Stimulated activated CD4-positive, alpha-beta T cell treated with anti-CD3 and anti-CD28 coated beads, Interleukin-1b, Interleukin-23, amount 100 ng/mL, for 48 hours (primary cell): ENCODE data around the gene ALAS1.
A peak's percentile ranks its signal among the peaks of the same experiment; 100 is the strongest.
"Not testable (repeated sequence)": the region's sequence is repeated elsewhere in the genome, so short reads cannot be mapped to it uniquely, and the experiment has no call there.

Experiments used
- DNase-seq: peaks from one replicate; pipeline ENCODE4 v3.0.0-alpha.2; 2020

Gene ALAS1

DNA sequence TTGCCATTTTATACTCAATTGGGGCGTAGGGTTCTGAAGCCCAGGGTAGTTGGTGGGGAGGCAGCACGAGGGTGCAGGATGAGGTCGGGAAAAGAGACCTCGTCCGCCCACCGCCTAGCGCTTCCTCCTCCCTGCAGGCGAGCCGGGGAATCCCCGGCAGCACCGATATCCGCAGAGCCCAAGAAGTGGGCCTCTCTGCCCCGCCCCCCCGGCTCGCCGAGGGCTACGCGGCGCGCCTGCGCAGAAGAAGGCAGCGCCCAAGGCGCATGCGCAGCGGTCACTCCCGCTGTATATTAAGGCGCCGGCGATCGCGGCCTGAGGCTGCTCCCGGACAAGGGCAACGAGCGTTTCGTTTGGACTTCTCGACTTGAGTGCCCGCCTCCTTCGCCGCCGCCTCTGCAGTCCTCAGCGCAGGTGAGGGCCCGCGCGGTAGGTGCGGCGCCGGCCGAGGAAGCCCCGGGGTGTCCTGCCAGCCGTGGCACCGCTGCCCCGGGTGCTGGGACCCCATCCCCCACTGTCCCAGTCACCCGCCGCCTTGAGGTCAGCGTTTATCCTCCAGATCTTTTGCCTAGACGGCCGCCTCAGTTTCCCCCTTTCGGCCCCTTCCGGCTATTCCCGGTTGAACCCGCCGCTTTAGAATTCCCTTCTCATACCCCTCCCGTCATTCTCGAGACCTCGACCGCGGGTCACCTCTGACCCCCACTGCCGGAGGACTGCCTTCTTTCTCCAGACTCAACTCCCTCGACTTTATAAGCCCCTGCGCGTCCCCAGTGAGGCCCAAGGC is at the start of gene ALAS1:
TSS of gene ALAS1 (plus strand) at position 319 of the 784 bp plus-strand sequence. CDS start 1,082 bp downstream, outside the sequence.
- peak; percentile 91 for DNase-seq

DNA sequence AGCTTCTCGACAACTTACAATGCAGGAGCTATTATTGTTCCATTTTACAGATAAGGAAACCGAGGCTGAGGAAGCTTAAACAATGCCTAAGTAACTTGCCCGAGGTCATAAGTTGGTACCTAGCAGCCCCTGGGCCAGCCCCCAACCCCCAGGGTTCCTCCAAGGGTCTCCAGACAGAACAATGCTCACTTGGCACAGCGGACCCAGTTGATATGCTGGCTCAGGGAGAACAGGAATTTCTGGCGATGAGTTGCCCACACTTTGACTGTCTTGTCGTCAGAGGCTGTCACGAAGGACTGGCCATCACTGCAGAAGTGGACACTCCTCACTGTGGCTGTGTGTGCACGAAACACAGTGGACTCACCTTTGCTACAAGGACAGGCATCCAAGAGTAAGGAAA is 48.9 kb upstream of the ALAS1 start:
- DNase-seq, result no peak

DNA sequence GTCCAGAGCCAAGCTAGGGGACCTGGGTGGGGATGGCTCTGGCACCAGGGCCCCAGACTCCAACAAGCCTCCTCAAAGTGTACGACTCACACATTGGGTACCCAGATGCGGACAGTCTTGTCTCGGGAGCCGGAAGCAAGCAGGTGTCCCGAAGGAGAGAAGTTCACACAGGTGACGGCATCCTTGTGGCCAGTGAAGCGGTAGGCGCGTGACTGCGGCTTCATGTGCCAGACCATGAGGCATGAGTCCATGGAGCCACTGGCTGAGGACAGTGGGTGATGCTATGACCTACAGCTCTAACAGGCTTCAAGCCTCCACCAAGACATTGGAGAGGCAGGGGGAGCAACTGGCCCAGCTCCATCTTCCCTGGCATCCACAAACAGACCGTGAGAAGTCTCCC is 48.2 kb upstream of the ALAS1 start:
- no peak for DNase-seq

DNA sequence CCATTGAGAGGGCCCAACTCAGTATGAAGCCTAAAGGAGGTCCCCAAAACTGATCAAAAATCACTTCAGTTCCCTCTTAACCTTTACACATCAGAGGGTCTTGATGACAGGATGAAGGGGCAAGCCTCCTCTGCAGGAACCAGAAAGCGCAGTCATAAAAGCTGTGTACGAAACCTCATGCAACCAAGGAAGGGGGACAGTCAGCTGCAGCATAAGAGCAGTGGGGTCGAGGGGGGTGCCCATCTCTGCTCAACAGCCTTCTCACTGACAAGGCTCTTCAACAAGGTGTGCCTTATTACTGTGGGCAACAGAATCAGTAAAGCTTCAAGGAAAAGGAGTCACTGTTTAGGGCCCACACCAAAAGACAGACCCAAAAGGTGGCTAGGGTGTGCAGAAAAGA is 47.6 kb upstream of the ALAS1 start:
- no peak for DNase-seq

DNA sequence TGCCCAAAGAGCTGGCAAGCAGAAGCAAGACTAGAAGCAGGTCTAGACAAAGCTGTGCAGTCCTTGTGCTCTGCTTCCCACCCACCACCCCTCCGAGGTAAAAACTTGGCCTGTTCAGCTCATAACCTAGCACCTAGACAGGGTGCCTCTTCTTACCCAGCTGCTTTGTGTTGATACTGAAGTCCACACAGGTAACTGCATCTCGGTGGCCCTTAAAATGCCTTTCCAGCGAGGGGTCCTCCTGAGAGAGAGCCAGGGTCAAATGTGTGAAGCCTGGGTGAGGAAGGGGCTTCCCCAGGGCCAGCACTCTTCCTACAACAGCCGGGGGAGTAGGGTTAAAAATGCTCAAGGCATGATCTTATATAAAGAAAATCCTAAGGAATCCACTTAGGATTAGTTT is 47.1 kb upstream of the ALAS1 start:
- DNase-seq, result no peak

DNA sequence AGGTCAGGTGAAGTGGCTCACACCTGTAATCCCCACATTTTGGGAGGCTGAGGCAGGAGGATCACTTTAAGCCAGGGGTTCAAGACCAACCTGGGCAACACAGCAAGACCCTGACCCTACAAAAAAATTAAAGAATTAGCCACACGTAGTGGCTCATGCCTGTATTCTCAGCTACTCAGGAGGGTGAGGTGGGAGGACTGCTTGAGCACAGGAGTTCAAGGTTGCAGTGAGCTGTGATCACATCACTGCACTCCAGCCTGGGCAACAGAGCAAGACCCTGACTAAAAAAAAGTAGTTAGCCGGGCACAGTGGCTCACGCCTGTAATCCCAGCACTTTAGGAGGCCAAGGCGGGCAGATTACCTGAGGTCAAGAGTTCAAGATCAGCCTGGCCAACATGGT is 46.0 kb upstream of the ALAS1 start:
- not testable (repeated sequence) for DNase-seq

DNA sequence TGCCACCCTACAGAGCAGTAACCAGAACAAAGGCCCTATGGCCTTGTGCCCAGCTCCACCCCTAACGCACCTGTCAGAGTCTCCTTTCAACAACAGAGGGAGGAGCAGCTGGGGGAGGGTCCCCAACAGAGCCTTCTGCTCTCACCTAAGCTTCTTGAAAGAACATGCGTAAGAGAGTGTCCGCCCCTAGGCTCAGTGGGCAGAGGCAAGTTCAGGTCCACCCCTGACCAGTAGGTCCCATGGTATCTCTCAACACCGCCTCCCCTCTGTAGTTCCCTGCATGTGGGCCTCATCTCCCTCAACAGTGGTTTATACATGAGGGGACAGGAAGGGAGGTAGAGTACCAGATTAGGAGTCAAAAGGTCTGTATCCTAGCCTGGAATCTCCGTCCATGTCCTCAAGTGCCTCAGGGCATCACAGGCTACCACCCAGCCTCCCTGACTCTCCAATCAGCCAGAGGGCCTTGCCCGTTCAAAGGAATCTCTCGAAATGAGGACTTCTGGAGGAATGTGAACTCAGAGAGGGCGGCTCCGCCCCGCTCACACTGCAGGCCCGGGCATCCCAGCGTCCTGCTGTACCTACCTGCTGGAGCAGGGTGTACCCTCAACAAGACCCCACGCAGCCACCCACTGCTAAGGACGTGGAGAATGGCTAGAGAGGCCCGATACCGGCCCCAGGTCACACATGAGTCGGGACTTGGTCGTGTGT is 44.4 kb upstream of the ALAS1 start:
- DNase-seq, result peak; percentile 17

DNA sequence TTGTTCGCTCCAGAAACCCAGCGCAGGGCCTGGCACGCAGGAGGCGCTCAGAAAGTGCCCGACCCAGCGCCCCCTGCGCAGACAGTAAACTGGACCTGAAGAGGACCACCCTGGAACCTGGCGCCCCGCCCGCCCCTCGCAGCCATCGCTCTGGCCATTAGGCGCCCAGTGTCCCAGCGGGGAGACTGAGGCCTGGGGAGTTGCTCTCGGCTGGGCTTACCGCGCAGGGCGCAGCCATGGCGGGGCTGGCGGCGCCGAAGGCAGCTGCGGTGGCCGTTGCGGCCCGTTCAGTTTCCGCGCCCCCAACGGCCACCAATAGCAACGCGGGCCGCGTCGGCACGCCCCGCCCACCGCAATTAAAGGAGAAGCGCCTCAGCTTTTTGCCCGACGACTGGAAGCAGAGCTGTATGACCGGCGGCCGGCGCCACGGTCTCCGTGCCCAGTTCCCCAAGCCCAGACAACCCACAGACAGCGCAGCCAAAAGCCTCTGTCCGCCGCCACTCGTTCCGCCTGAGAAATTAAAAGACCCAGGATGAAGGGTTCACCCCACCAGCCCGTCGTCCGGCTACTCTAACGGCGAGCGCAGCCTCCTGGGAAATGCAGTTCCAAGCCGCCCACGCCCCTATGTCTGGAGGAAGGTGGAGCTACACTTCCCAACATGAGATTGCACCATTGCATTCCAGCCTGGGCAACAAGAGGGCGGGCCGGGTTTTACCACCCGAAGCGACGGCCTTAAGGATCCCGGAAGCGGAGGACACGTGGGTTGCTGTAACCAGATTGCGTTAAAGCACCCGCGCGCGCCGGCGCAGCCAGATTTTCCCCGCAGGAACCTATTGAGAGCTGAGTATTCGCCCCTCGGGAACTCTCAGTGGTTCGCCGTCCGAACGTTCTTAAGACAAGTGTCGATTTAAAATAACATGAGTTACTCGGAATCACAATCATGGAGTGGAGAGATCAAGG is 43.5 kb upstream of the ALAS1 start, which contains the start of gene POC1A:
TSS of gene POC1A (minus strand) at position 289 of the 960 bp plus-strand sequence. CDS start at position 238, 51 bp downstream.
- peak; percentile 94 for DNase-seq

DNA sequence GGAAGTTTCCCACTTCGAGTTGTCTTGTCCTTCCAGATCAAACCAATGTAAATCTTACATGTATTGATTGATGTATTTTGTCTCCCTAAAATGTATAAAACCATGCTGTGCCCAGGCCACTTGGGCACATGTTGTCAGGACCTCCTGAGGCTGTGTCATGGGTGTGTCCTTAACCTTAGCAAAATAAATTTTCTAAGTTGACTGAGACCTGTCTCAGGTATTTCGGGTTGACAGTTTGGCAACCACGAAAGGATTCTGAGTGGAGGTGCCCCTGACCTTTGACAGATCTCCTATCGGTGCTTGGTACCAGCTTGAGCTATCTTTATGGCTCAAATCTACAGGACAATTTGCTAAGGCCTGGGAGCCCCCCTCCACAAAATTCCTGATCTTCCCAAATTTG is 42.0 kb upstream of the ALAS1 start:
- DNase-seq, result no peak

DNA sequence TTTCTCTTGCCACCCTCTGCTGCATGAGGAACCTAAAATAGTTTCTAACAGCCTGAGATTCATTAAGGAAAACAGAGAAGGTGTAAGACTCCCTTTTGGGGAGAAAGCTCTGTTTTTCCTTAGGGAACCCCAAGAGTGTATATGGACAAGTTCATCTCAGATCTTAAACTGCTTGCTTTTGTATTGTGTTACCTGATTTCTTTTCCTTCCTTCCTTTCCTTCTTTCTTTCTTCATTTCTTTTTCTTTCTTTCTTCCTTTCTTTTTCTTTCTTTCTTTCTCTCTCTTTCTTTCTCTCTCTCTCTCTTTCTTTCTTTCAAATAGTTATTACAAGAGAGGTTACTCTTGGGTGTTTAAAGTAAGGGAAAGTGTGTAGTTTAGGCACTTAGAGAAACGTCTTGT is 38.5 kb upstream of the ALAS1 start:
- no peak for DNase-seq

DNA sequence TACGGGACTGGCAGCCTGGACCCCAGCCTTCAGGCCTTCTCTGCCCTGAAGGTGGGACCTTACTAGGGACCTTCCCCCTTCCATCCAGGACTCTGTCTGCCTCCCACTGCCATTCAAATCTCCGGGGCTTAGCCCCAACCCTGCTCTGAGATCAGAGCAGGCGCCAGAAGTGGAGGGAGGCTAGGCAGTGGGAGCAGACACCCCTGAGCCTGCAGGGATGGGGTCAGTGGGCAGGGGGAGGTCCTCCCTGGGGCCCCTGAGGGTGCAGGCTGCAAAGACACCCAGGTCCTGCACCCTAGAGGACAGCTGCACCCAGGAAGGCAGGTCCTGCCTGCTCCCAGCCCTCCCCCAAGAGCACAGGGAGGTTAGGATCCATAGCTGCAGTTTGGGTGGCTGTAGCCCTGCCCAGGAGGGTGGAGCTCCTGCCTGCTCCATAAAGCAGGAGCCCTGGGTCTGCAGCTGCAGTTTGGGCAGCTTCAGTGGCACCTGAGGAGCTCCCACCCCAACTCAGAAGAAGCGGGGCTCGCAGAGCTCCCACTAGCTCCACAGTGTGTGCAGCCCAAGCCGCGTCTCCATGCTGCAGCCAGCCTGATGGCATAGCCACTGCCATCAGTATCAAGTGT is 35.6 kb upstream of the ALAS1 start:
- no peak for DNase-seq

DNA sequence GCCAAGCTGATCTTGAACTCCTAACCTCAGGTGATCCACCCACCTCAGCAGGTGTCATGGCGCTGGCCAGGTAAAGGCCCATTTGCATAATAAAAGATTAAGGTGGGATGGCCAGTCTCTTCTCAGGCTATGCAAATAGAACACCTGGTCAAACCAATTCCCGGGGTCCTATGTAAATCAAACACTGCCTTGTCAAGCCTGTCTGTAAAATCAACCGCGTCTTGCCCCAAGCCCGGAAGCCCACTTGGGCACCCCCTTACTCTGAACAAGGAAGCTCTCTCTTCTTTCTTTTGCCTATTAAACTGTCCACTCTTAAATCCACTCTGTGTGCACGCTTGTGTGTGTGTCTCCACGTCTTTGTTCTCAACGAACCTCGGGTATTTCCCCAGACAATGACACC is 30.7 kb upstream of the ALAS1 start:
- no peak for DNase-seq

DNA sequence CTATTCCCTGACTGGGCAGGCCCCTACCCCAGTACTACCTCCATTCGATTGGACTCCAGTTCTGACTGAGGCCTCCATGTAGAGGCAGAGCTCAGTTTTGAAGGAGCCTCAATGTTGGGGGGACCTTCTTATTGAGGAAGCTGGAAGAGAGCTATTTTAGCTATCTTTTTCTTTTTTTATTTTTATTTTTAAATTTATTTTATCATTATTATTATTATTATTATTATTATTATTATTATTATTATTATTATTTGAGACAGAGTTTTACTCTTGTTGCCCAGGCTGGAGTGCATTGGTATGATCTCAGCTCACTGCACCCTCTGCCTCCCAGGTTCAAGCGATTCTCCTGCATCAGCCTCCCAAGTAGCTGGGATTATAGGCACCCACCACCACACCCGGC is 27.7 kb upstream of the ALAS1 start:
- DNase-seq, result not testable (repeated sequence)

DNA sequence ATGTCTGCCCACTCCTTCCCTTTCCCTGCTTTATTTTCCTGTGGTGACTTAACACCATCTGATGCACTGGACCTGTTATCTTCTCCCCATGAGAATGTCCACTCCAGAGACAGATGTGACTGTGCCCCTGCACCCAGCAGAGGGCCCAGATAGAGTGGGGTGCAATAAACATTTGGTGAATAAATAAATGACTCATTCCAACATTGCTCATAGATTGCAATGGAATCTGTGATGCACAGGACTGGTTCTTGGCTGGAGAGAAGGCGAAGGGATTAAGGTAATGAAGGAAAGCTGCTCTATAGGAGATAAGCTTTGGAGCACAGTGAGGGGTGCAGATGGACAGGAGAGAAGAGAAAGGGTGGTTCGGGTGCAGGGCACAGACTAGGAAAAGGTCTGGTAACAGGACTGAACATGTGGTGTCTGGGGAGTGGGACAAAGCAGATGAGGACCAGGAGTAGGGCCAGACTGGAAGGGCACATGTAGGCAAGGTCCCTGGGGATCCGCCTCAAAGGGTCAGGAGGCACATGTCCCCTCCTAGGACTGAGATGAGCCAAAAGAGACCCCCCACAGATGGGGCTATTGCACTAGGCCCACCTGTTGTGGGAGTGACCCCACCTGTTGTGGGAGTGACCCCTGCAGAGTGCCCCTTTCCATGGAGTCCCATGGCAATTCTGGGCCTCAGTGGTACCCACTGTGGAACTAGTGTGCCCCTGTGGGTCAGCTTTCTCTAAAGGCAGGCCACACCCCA is 26.3 kb upstream of the ALAS1 start:
- no peak for DNase-seq

DNA sequence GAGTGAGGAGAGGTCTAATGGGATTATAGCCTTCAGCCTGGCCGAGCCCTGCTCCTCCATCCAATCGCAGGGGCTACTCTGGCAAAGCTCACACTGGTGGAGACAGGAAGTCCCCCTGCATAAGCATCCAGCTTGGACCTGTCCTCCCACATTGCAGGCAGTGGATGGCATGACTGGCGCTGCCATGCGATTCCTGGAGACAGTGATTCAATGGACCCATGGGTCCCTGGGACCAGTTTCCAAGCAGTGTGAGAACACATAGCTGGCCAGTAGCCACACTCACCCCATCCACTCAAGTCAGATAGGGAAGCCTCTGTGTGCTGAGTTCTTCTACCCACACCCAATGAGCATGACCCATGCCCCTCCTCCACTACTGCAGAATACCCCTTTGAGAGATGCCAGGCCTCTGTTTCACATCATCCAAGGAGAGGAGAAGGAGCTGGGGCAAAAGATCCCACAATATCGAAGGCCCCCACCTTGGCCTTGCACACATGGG is 25.6 kb upstream of the ALAS1 start:
- DNase-seq, result no peak

DNA sequence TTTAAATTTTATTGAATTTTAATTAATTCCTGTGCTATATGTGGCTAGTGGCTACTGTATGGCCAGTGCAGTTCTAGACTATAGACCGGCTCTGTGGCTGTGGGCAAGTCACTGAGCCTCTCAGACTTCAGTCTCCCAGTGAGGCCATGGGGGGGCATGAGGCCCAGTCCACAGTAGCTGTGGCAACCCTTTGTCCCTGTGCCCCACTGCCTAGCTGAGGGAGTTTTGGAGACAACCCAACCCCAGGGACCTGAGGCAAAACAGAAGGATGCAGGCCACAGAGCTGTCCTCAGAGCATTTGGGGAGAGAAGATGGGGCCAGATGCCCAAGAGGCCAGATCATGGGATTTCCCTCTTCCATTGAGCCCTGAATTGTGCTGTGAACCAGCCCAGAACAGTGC is 24.9 kb upstream of the ALAS1 start:
- no peak for DNase-seq

DNA sequence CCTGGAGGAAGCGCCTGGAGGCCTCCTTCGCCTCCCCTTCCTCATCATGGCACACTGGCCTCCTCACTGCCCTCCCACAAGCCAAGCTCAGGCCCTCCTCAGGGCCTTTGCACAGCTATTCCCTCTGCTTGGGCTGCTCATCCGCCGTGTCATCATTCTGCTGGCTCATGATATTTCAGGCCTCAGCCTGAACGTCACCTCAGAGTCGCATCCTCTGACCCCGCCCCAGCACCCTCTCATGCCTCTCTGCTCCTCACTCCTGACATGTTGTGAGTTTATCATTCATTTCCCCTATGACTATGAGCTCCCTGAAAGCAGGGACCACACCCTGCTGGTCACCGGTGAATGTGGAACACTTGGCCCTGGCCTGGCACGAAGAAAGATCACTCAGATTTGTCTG is 23.1 kb upstream of the ALAS1 start:
- DNase-seq, result peak; percentile 14

DNA sequence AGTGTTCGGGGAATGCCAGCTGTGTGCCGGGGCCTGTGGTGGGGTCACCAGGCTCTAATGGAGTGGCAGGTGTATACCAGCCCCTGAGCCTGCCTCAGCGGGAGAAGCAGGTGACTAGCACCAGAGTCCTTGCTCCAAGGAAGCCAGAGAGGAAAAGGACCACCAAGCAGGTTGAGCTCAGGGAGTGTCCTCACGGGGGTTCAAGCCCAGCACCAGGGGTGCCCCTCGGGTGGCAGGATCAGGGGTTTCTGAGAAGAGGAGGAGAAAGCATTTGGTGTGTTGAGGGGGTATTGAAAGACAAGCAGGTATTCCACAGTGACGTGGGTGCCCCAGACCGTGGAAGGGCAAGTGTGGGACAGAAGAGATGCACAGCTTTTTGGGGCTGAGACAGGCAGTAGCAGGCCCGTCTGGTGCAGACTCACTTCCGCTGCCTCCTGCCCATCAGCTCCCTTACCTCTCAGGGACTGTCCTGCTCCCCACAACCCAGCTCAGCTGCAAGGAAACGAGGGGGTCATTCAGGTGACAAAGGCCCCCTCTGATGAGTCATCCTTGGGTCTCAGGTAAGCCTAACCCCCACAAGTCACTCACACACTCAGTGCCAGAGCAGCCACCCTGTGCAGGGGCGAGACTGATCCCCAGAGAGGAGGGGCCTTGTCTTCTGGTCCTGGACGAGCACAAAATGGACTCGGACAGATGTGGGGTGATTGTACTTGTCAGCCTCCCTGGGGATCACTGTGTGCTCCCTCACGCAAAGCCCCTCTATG is 22.4 kb upstream of the ALAS1 start:
- DNase-seq, result no peak

DNA sequence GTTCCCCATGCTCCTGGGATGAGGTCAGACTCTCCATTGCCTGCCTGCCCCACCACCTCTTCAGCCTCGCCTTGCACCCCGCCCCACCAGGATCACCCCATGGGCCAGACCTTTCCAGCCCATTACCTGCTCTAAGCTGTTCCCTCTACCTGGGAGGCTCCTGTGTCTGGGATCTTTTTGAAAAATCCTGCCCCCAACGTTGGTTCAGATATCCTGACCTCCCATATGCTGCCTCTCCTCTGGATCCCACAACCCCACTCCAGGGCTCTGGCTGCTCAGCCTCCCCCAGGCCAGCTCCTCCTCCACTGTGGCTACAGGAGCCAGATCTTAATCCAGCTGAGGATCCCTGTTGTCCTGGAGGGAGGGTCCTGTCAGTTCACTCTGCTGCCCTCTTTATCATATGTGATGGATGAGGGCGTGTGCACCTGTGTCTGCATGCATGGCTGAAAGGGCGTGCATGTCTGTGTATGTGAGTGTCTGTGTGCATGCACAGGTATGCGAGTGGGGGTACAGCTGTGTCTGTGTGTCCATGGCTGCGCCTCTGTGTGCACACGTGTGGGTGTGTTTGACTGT is 21.7 kb upstream of the ALAS1 start:
- no peak for DNase-seq

DNA sequence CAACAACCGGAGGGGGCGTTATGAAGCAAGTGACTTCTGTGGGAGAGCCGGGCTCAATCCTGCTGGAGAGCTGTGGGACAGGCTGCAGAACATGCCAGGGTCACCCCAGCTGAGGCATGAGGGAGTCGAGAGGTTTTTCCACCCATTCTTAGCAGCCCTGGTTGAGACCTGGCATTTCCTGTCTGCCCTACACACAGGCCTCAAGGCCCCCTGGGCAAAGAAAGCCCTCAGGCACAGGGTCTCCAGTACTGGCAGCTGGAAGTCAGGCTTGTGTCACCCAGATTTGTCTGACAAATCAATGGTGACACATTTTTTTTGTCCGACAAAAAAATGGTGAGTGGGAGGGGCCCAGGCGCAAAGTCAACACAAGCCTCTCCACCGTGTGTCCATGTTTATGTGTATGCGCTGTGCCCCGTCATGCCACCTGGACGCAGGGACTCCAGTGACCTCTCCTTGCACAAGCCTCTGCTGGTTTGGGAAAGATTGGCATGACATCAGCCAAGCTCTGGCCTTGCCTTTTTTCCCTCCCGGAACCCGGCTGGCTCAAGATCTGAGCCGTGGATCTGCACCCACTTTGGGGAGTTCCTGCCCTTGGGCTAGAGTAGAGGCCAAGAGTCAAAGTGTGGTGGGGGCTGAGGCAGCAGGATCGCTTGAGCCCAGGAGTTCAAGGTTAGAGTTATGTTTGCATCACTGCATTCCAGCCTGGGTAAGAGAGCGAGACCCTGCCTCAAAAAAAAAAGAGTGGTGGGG is 20.8 kb upstream of the ALAS1 start:
- DNase-seq, result no peak
